Measurements from ENCODE around the gene SEMA4A.

Gene SEMA4A

DNA sequence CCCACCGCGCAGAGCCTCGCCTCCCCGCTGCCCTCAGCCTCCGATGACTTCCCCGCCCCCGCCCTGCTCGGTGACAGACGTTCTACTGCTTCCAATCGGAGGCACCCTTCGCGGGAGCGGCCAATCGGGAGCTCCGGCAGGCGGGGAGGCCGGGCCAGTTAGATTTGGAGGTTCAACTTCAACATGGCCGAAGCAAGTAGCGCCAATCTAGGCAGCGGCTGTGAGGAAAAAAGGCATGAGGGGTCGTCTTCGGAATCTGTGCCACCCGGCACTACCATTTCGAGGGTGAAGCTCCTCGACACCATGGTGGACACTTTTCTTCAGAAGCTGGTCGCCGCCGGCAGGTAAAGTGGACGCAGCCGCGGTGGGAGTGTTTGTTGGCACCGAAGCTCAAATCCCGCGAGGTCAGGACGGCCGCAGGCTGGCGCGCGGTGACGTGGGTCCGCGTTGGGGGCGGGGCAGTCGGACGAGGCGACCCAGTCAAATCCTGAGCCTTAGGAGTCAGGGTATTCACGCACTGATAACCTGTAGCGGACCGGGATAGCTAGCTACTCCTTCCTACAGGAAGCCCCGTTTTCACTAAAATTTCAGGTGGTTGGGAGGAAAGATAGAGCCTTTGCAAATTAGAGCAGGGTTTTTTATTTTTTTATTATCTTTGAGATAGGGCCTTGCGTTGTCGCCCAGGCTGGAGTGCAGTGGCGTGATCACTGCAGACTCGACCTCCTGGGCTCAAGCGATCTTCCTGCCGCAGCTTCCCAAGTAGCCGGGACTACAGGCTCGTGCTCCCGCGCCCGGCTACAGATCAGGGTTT, 59.7 kb downstream of the SEMA4A start, which contains the start of gene PMF1 (continued):
- TF ChIP-seq, protein P1, sequence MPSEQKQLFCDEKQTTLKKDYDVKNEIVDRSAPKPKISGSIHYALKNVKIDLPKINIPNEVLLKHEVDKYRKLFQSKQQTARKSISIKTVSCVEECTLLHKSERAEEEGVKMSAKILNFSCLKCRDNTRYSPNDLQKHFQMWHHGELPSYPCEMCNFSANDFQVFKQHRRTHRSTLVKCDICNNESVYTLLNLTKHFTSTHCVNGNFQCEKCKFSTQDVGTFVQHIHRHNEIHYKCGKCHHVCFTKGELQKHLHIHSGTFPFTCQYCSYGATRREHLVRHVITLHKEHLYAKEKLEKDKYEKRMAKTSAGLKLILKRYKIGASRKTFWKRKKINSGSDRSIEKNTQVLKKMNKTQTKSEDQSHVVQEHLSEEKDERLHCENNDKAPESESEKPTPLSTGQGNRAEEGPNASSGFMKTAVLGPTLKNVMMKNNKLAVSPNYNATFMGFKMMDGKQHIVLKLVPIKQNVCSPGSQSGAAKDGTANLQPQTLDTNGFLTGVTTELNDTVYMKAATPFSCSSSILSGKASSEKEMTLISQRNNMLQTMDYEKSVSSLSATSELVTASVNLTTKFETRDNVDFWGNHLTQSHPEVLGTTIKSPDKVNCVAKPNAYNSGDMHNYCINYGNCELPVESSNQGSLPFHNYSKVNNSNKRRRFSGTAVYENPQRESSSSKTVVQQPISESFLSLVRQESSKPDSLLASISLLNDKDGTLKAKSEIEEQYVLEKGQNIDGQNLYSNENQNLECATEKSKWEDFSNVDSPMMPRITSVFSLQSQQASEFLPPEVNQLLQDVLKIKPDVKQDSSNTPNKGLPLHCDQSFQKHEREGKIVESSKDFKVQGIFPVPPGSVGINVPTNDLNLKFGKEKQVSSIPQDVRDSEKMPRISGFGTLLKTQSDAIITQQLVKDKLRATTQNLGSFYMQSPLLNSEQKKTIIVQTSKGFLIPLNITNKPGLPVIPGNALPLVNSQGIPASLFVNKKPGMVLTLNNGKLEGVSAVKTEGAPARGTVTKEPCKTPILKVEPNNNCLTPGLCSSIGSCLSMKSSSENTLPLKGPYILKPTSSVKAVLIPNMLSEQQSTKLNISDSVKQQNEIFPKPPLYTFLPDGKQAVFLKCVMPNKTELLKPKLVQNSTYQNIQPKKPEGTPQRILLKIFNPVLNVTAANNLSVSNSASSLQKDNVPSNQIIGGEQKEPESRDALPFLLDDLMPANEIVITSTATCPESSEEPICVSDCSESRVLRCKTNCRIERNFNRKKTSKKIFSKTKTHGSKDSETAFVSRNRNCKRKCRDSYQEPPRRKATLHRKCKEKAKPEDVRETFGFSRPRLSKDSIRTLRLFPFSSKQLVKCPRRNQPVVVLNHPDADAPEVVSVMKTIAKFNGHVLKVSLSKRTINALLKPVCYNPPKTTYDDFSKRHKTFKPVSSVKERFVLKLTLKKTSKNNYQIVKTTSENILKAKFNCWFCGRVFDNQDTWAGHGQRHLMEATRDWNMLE (tag by site-specific recombination; conservative IDR thresholded peaks at IDR 0.05; ENCODE audit: low read depth), result peak; percentile 36; the same call in 1 of the 2 replicates
- TF ChIP-seq ZNF624 (tag by site-specific recombination; IDR thresholded peaks at IDR 0.05) (no peak), REPIN1 (tag by site-specific recombination; IDR thresholded peaks at IDR 0.05; ENCODE audit: low read depth) (no peak), ZNF658 (tag by site-specific recombination; IDR thresholded peaks at IDR 0.05) (no peak), ZNF529 (tag by site-specific recombination; IDR thresholded peaks at IDR 0.05; ENCODE audit: insufficient replicate concordance) (no peak), KLF8 (tag by site-specific recombination; IDR thresholded peaks at IDR 0.05) (peak; percentile 86), ZNF335 (tag by site-specific recombination; conservative IDR thresholded peaks at IDR 0.05) (peak; percentile 97), ZNF202 (tag by site-specific recombination; IDR thresholded peaks at IDR 0.05; ENCODE audit: borderline replicate concordance) (no peak), TRIM28 (IDR thresholded peaks at IDR 0.05; ENCODE audit: borderline replicate concordance, low read length) (peak; percentile 30; the same call in 1 of the 2 replicates), ZNF585B (tag by site-specific recombination; IDR thresholded peaks at IDR 0.05) (no peak), ZNF629 (tag by site-specific recombination; IDR thresholded peaks at IDR 0.05) (peak; percentile 91), ZNF37A (tag by site-specific recombination; IDR thresholded peaks at IDR 0.05) (no peak), ZNF19 (tag by site-specific recombination; IDR thresholded peaks at IDR 0.05; ENCODE audit: low read depth) (no peak), HOXC10 (CRISPR knock-in tag; IDR thresholded peaks at IDR 0.05) (no peak), OSR2 (tag by site-specific recombination; IDR thresholded peaks at IDR 0.05) (peak; percentile 75; the same call in 1 of the 2 replicates), SP7 (tag by site-specific recombination; IDR thresholded peaks at IDR 0.05) (peak; percentile 82), ZNF473 (tag by site-specific recombination; IDR thresholded peaks at IDR 0.05) (no peak), HOXD13 (CRISPR knock-in tag; IDR thresholded peaks at IDR 0.05; ENCODE audit: borderline replicate concordance) (no peak), ZBTB20 (tag by site-specific recombination; IDR thresholded peaks at IDR 0.05) (no peak; the same call in 1 of the 2 replicates), ZNF555 (tag by site-specific recombination; conservative IDR thresholded peaks at IDR 0.05) (no peak), GLIS2 (tag by site-specific recombination; IDR thresholded peaks at IDR 0.05) (no peak), ZNF423 (tag by site-specific recombination; IDR thresholded peaks at IDR 0.05) (no peak; the same call in 1 of the 2 replicates), ZNF548 (tag by site-specific recombination; IDR thresholded peaks at IDR 0.05) (no peak), KLF7 (tag by site-specific recombination; IDR thresholded peaks at IDR 0.05; ENCODE audit: borderline replicate concordance) (0 out of 2 replicates have a peak, but pooled peaks have one; percentile 42), ZNF302 (tag by site-specific recombination; IDR thresholded peaks at IDR 0.05; ENCODE audit: low read depth) (no peak), ZNF174 (tag by site-specific recombination; IDR thresholded peaks at IDR 0.05) (no peak), ZNF416 (tag by site-specific recombination; IDR thresholded peaks at IDR 0.05) (no peak), BCL11A (tag by site-specific recombination; IDR thresholded peaks at IDR 0.05; ENCODE audit: low read depth) (no peak)
- TF ChIP-seq, protein P2, sequence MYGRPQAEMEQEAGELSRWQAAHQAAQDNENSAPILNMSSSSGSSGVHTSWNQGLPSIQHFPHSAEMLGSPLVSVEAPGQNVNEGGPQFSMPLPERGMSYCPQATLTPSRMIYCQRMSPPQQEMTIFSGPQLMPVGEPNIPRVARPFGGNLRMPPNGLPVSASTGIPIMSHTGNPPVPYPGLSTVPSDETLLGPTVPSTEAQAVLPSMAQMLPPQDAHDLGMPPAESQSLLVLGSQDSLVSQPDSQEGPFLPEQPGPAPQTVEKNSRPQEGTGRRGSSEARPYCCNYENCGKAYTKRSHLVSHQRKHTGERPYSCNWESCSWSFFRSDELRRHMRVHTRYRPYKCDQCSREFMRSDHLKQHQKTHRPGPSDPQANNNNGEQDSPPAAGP (tag by site-specific recombination; IDR thresholded peaks at IDR 0.05), result peak; percentile 38; the same call in 1 of the 2 replicates
- TF ChIP-seq, protein P3, sequence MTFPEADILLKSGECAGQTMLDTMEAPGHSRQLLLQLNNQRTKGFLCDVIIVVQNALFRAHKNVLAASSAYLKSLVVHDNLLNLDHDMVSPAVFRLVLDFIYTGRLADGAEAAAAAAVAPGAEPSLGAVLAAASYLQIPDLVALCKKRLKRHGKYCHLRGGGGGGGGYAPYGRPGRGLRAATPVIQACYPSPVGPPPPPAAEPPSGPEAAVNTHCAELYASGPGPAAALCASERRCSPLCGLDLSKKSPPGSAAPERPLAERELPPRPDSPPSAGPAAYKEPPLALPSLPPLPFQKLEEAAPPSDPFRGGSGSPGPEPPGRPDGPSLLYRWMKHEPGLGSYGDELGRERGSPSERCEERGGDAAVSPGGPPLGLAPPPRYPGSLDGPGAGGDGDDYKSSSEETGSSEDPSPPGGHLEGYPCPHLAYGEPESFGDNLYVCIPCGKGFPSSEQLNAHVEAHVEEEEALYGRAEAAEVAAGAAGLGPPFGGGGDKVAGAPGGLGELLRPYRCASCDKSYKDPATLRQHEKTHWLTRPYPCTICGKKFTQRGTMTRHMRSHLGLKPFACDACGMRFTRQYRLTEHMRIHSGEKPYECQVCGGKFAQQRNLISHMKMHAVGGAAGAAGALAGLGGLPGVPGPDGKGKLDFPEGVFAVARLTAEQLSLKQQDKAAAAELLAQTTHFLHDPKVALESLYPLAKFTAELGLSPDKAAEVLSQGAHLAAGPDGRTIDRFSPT (tag by site-specific recombination; IDR thresholded peaks at IDR 0.05), result peak; percentile 97
- TF ChIP-seq, protein P4, sequence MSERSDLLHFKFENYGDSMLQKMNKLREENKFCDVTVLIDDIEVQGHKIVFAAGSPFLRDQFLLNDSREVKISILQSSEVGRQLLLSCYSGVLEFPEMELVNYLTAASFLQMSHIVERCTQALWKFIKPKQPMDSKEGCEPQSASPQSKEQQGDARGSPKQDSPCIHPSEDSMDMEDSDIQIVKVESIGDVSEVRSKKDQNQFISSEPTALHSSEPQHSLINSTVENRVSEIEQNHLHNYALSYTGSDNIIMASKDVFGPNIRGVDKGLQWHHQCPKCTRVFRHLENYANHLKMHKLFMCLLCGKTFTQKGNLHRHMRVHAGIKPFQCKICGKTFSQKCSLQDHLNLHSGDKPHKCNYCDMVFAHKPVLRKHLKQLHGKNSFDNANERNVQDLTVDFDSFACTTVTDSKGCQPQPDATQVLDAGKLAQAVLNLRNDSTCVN (tag by site-specific recombination; optimal IDR thresholded peaks at IDR 0.05), result peak; percentile 67

Measured in HEK293 (cell line).